Common myeloid progenitor, CD34-positive (primary cell): ENCODE measurements around the gene LRRC23.

Experiments used
- CTCF ChIA-PET: fragments of 350-600 bp; sonication (Branson Sonifier 250); formaldehyde crosslinking; loops from one replicate; lab custom pipeline; 2021; ENCODE audit warnings: antibody characterized with exemption; lab: Charles Lee
- POLR2A ChIA-PET: fragments of 350-600 bp; sonication (Branson Sonifier 250); formaldehyde crosslinking; loops from one replicate; lab custom pipeline; 2021; ENCODE audit warnings: antibody characterized with exemption; lab: Charles Lee
- DNase-seq, 3 donors: peaks; one replicate each; pipeline versions ENCODE4 v3.0.0 to v3.0.0-alpha.2; 2013
- H3K27ac ChIP-seq, 2 experiments: 1 replicate in 1 of 2; 2 replicates in 1 of 2; pipeline ENCODE4 v1.7.0; 2013; ENCODE audit warnings: inconsistent platforms in 2 of 2, low read length in 2 of 2, mild to moderate bottlenecking in 2 of 2, low read depth in 1 of 2, moderate library complexity in 1 of 2; ENCODE audit not compliant: severe bottlenecking in 2 of 2, insufficient read depth in 1 of 2, poor library complexity in 1 of 2
- H3K27me3 ChIP-seq, 5 experiments: replicated peaks in 2 of 5; 1 replicate in 3 of 5; 2 replicates in 2 of 5; pipeline versions ENCODE4 v1.6.1 to v1.7.0; 2013; ENCODE audit warnings: low read length in 4 of 5, mild to moderate bottlenecking in 2 of 5, moderate library complexity in 2 of 5, inconsistent platforms in 1 of 5; ENCODE audit not compliant: insufficient read depth in 5 of 5, control insufficient read depth in 4 of 5
- H3K36me3 ChIP-seq, 4 experiments: 1 replicate in 2 of 4; 2 replicates in 2 of 4; pipeline versions ENCODE4 v1.6.1 to v1.7.0; 2013; ENCODE audit warnings: low read length in 3 of 4, control low read depth in 1 of 4, mild to moderate bottlenecking in 1 of 4; ENCODE audit not compliant: control insufficient read depth in 4 of 4, insufficient read depth in 4 of 4
- H3K4me1 ChIP-seq, 4 experiments: 1 replicate in 3 of 4; 2 replicates in 1 of 4; pipeline versions ENCODE4 v1.6.1 to v1.7.1; 2013; ENCODE audit warnings: low read length in 3 of 4, mild to moderate bottlenecking in 3 of 4, control low read depth in 1 of 4, inconsistent platforms in 1 of 4, moderate library complexity in 1 of 4; ENCODE audit not compliant: control insufficient read depth in 4 of 4, insufficient read depth in 4 of 4; ENCODE audit errors: control extremely low read depth in 1 of 4
- H3K4me3 ChIP-seq, 7 experiments: 1 replicate in 4 of 7; 2 replicates in 3 of 7; pipeline versions ENCODE4 v1.5.1 to v1.7.0; 2013; ENCODE audit warnings: mild to moderate bottlenecking in 7 of 7, low read length in 6 of 7, moderate library complexity in 6 of 7, inconsistent platforms in 2 of 7, low read depth in 2 of 7, control low read depth in 1 of 7; ENCODE audit not compliant: insufficient read depth in 4 of 7, control insufficient read depth in 1 of 7; ENCODE audit errors: extremely low read depth in 1 of 7
- H3K9me3 ChIP-seq, 5 experiments: 1 replicate in 4 of 5; 2 replicates in 1 of 5; pipeline versions ENCODE4 v1.6.1 to v1.7.1; 2013; ENCODE audit warnings: low read length in 4 of 5, mild to moderate bottlenecking in 2 of 5, inconsistent platforms in 1 of 5, low read depth in 1 of 5, moderate library complexity in 1 of 5; ENCODE audit not compliant: control insufficient read depth in 4 of 5, insufficient read depth in 2 of 5; ENCODE audit errors: control extremely low read depth in 1 of 5
- WGBS: methylation state at CpG from one replicate; pipeline ENCODE4 v1.1.5; 2013; ENCODE audit not compliant: insufficient coverage; 5-methylcytosine and 5-hydroxymethylcytosine counted together

LRRC23 gene

GRCh38 chr12:6946033-6946919 lies 41.7 kb downstream of the LRRC23 start:
- CTCF ChIA-PET, result interaction anchor here (0.8 to 16.4 kb wide), 14 partner anchors 8 to 199 kb away, joined by 3 to 441 read pairs (median 4); partner anchors contain the start of genes C1RL and SPSB2
- H3K27ac ChIP-seq, result peak overlapping the region in 1 of 2 experiments; percentile 39

GRCh38 chr12:6946920-6947374 lies 42.3 kb downstream of the LRRC23 start:
- H3K36me3 ChIP-seq, result no peaks in the 10 kb centered on the region
- H3K27me3 ChIP-seq, result no peaks in the 10 kb centered on the region
- WGBS, result 68% methylated on average over 8 of the region's 8 CpGs
- no peak for DNase-seq
- peak overlapping the region; percentile 2 to 74 (median 49) for H3K4me3 ChIP-seq
- POLR2A ChIA-PET, result interaction anchor here (1.4 to 1.6 kb wide), 2 partner anchors 9 to 15 kb away, joined by 4 to 6 read pairs; no protein-coding TSS in a partner anchor
- CTCF ChIA-PET, result interaction anchor here (0.8 to 16.4 kb wide), 12 partner anchors 9 to 165 kb away, joined by 3 to 441 read pairs (median 4); partner anchors contain the start of genes C1RL and SPSB2
- peaks cover 11 to 70% (median 63%) of the 10 kb centered on the region in 4 experiments for H3K4me1 ChIP-seq
- peak overlapping the region in 1 of 2 experiments; percentile 39 for H3K27ac ChIP-seq
- no peaks in the 10 kb centered on the region for H3K9me3 ChIP-seq

More at GRCh38 chr12:6946033-6946919, 41.7 kb downstream of the LRRC23 start:
- Histone ChIP-seq H3K27me3 (no peaks in the 10 kb centered on the region), H3K36me3 (peaks cover 0 to 6% (median 3%) of the 10 kb centered on the region in 4 experiments), H3K9me3 (no peaks in the 10 kb centered on the region), H3K4me1 (peaks cover 11 to 66% (median 61%) of the 10 kb centered on the region in 4 experiments), H3K4me3 (peak overlapping the region; percentile 2 to 74 (median 49))
- 9% methylated on average over 14 of the region's 32 CpGs for WGBS
- DNase-seq, result peak in 2 of 3 donors; percentile 62 to 69
- POLR2A ChIA-PET, result interaction anchor here (0.9 to 4.0 kb wide), 4 partner anchors 9 to 19 kb away, joined by 4 to 42 read pairs (median 5); no protein-coding TSS in a partner anchor

- ChIA-PET CTCF (interaction anchor here (0.8 to 16.4 kb wide), 9 partner anchors 10 to 165 kb away, joined by 3 to 441 read pairs (median 5); partner anchors contain the start of genes C1RL and SPSB2), POLR2A (interaction anchor here (1.6 kb wide), 1 partner anchor 10 kb away, joined by 6 read pairs; no protein-coding TSS in a partner anchor)
- H3K9me3 ChIP-seq, result no peaks in the 10 kb centered on the region
- 97% methylated on average over 7 of the region's 8 CpGs for WGBS
- no peak overlapping the region for H3K4me3 ChIP-seq
- H3K27ac ChIP-seq, result no peak overlapping the region
- H3K4me1 ChIP-seq, result peaks cover 11 to 74% (median 68%) of the 10 kb centered on the region in 4 experiments
- no peak for DNase-seq
- H3K36me3 ChIP-seq, result peaks cover 0 to 2% (median under 1%) of the 10 kb centered on the region in 4 experiments
- H3K27me3 ChIP-seq, result no peaks in the 10 kb centered on the region
Observed at GRCh38 chr12:6947615-6948014, 43.0 kb downstream of the LRRC23 start.

GRCh38 chr12:6948873-6949594 lies 44.4 kb downstream of the LRRC23 start:
- POLR2A ChIA-PET, result interaction anchor here (0.9 kb wide), 1 partner anchor 10 kb away, joined by 6 read pairs; no protein-coding TSS in a partner anchor
- CTCF ChIA-PET, result interaction anchor here (0.6 to 16.4 kb wide), 12 partner anchors 9 to 162 kb away, joined by 3 to 441 read pairs (median 4); no protein-coding TSS in a partner anchor
- Histone ChIP-seq H3K4me3 (no peak overlapping the region), H3K27me3 (no peaks in the 10 kb centered on the region), H3K27ac (no peak overlapping the region), H3K4me1 (peaks cover 13 to 74% (median 71%) of the 10 kb centered on the region in 4 experiments), H3K9me3 (no peaks in the 10 kb centered on the region), H3K36me3 (peaks cover 0 to 8% (median 1%) of the 10 kb centered on the region in 4 experiments)
- 99% methylated on average over 6 of the region's 15 CpGs for WGBS
- DNase-seq, result peak in 1 of 3 donors; percentile 42

GRCh38 chr12:6950401-6950801 lies 45.8 kb downstream of the LRRC23 start:
- H3K36me3 ChIP-seq, result peaks cover 0 to 16% (median 9%) of the 10 kb centered on the region in 4 experiments
- ChIA-PET POLR2A (no interaction called here), CTCF (interaction anchor here (0.7 to 16.4 kb wide), 10 partner anchors 10 to 162 kb away, joined by 3 to 441 read pairs (median 4); no protein-coding TSS in a partner anchor)
- H3K4me3 ChIP-seq, result peak overlapping the region in 4 of 7 experiments; percentile 86 to 96 (median 94)
- WGBS, result 25% methylated on average over 1 of the region's 1 CpG
- H3K27me3 ChIP-seq, result no peaks in the 10 kb centered on the region
- H3K27ac ChIP-seq, result peak overlapping the region in 1 of 2 experiments; percentile 84
- peaks cover 17 to 75% (median 73%) of the 10 kb centered on the region in 4 experiments for H3K4me1 ChIP-seq
- H3K9me3 ChIP-seq, result no peaks in the 10 kb centered on the region
- peak in 2 of 3 donors; percentile 68 to 71 for DNase-seq
